ENCODE data around the gene SLC25A45. TPM values are rescaled to one million over a fixed set of nuclear protein-coding genes. Genes with fewer than 3 reads are reported as not detected.

Gene SLC25A45
- total RNA-seq, 3 donors from 2014 or later (not counting 1 experiment from before 2014, with no cell fraction given): 50.9 to 61.1 (median 61.0) TPM

- Histone ChIP-seq H3K4me3 (ENCODE audit: low read length) (no peak overlapping the region), H3K27me3 (ENCODE audit: control insufficient read depth, insufficient read depth, low read length) (no peaks in the 10 kb centered on the region), H3K4me1 (ENCODE audit: control insufficient read depth, insufficient read depth, low read length) (peaks cover 15% of the 10 kb centered on the region), H3K9me3 (ENCODE audit: control insufficient read depth, insufficient read depth, low read length) (no peaks in the 10 kb centered on the region), H3K27ac (ENCODE audit: low read length) (no peak overlapping the region), H3K36me3 (ENCODE audit: control insufficient read depth, insufficient read depth, low read length) (peaks cover 2% of the 10 kb centered on the region)
- TF ChIP-seq, protein P1, sequence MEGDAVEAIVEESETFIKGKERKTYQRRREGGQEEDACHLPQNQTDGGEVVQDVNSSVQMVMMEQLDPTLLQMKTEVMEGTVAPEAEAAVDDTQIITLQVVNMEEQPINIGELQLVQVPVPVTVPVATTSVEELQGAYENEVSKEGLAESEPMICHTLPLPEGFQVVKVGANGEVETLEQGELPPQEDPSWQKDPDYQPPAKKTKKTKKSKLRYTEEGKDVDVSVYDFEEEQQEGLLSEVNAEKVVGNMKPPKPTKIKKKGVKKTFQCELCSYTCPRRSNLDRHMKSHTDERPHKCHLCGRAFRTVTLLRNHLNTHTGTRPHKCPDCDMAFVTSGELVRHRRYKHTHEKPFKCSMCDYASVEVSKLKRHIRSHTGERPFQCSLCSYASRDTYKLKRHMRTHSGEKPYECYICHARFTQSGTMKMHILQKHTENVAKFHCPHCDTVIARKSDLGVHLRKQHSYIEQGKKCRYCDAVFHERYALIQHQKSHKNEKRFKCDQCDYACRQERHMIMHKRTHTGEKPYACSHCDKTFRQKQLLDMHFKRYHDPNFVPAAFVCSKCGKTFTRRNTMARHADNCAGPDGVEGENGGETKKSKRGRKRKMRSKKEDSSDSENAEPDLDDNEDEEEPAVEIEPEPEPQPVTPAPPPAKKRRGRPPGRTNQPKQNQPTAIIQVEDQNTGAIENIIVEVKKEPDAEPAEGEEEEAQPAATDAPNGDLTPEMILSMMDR (IDR thresholded peaks at IDR 0.05): no peak
- DNase-seq: no peak
- H3K4me1 Mint-ChIP-seq: no peaks in the 10 kb centered on the region
- no peak overlapping the region for H3K4me3 Mint-ChIP-seq
- WGBS (ENCODE audit: insufficient coverage): 93% methylated on average over 14 of the region's 14 CpGs
- no peaks in the 10 kb centered on the region for H3K9me3 Mint-ChIP-seq
- no peak overlapping the region for H3K27ac Mint-ChIP-seq
- H3K27me3 Mint-ChIP-seq (ENCODE audit: low read depth in 2 of 2): no peaks in the 10 kb centered on the region
- intact Hi-C loops (cut with micrococcal nuclease): no loop called here
- no peaks in the 10 kb centered on the region for H3K36me3 Mint-ChIP-seq
- no peak for ATAC-seq
These were observed 8.4 kb downstream of the SLC25A45 start for GRCh38 chr11:65373839-65374580.

GRCh38 chr11:65370659-65371049 lies 11.8 kb downstream of the SLC25A45 start:
- Histone ChIP-seq H3K4me3 (ENCODE audit: low read length) (no peak overlapping the region), H3K27me3 (ENCODE audit: control insufficient read depth, insufficient read depth, low read length) (no peaks in the 10 kb centered on the region), H3K9me3 (ENCODE audit: control insufficient read depth, insufficient read depth, low read length) (no peaks in the 10 kb centered on the region), H3K27ac (ENCODE audit: low read length) (no peak overlapping the region), H3K4me1 (ENCODE audit: control insufficient read depth, insufficient read depth, low read length) (no peaks in the 10 kb centered on the region), H3K36me3 (ENCODE audit: control insufficient read depth, insufficient read depth, low read length) (no peaks in the 10 kb centered on the region)
- ATAC-seq: no peak
- Mint-ChIP-seq H3K9me3 (no peaks in the 10 kb centered on the region), H3K36me3 (no peaks in the 10 kb centered on the region), H3K4me1 (no peaks in the 10 kb centered on the region), H3K27me3 (ENCODE audit: low read depth in 2 of 2) (no peaks in the 10 kb centered on the region), H3K4me3 (no peak overlapping the region), H3K27ac (no peak overlapping the region)
- TF ChIP-seq, protein P1 (IDR thresholded peaks at IDR 0.05): no peak
- DNase-seq: no peak
- WGBS (ENCODE audit: insufficient coverage): 90% methylated on average over 6 of the region's 6 CpGs
- intact Hi-C loops (cut with micrococcal nuclease): no loop called here

GRCh38 chr11:65366340-65366773 lies 16.1 kb downstream of the SLC25A45 start:
- no peaks in the 10 kb centered on the region for H3K36me3 ChIP-seq (ENCODE audit: control insufficient read depth, insufficient read depth, low read length)
- ATAC-seq (peak; percentile 76 to 81 (median 81)), DNase-seq (peak in 1 of 2 donors; percentile 80)
- WGBS (ENCODE audit: insufficient coverage): 4% methylated on average over 4 of the region's 4 CpGs
- no peak overlapping the region for H3K27ac ChIP-seq (ENCODE audit: low read length)
- peaks cover 5 to 13% of the 10 kb centered on the region in 2 donors for H3K4me1 Mint-ChIP-seq
- H3K9me3 ChIP-seq (ENCODE audit: control insufficient read depth, insufficient read depth, low read length): no peaks in the 10 kb centered on the region
- H3K36me3 Mint-ChIP-seq: no peaks in the 10 kb centered on the region
- peaks cover 15% of the 10 kb centered on the region for H3K4me1 ChIP-seq (ENCODE audit: control insufficient read depth, insufficient read depth, low read length)
- H3K4me3 ChIP-seq (ENCODE audit: low read length): no peak overlapping the region
- TF ChIP-seq, protein P1 (IDR thresholded peaks at IDR 0.05): peak; percentile 70
- intact Hi-C loops (cut with micrococcal nuclease): loop anchor here (1.0 to 10.0 kb wide), 3 partner anchors 51 to 218 kb away; no protein-coding TSS in a partner anchor
- H3K27me3 ChIP-seq (ENCODE audit: control insufficient read depth, insufficient read depth, low read length): no peaks in the 10 kb centered on the region
- no peaks in the 10 kb centered on the region for H3K9me3 Mint-ChIP-seq
- no peak overlapping the region for H3K4me3 Mint-ChIP-seq
- H3K27ac Mint-ChIP-seq: no peak overlapping the region
- no peaks in the 10 kb centered on the region for H3K27me3 Mint-ChIP-seq (ENCODE audit: low read depth in 2 of 2)
